K562 (cell line): ENCODE measurements around the gene LXN. TPM values are rescaled to one million over a fixed set of nuclear protein-coding genes. Genes with fewer than 3 reads are reported as not detected.

Experiments used
- CEBPG ChIP-seq, 3 experiments: fragments of 200-800 bp in 1 of 3; sonication (Bioruptor generic) in 1 of 3; sonication (generic) in 1 of 3; formaldehyde crosslinking in 1 of 3; IDR thresholded peaks in 2 of 3; conservative IDR thresholded peaks in 1 of 3; 2 replicates each; pipeline versions ENCODE4 v1.6.1 to v1.8.0; 2016 to 2022; ENCODE audit warnings: missing compliant biosample characterization in 2 of 3, missing genetic modification characterization in 2 of 3, mild to moderate bottlenecking in 1 of 3, missing genetic modification reagents in 1 of 3
- CEBPZ ChIP-seq: fragments of 150-350 bp; IDR thresholded peaks from 2 replicates; pipeline ENCODE4 v1.6.1; 2014; ENCODE audit warnings: low read depth, mild to moderate bottlenecking, low read length, borderline replicate concordance
- MYC ChIP-seq, 2 experiments: fragments of 250-450 bp in 1 of 2; sonication (Bioruptor Pico) in 1 of 2; IDR thresholded peaks; 2 replicates each; pipeline versions ENCODE4 v1.5.1 to v1.6.1; 2012 to 2021; ENCODE audit warnings: low read depth in 2 of 2, borderline replicate concordance in 1 of 2, improper control_type of control experiment in 1 of 2, low read length in 1 of 2, mild to moderate bottlenecking in 1 of 2, moderate library complexity in 1 of 2
- NKRF ChIP-seq: fragments of 450-650 bp; IDR thresholded peaks from 2 replicates; pipeline ENCODE4 v1.6.1; 2016; ENCODE audit warnings: borderline replicate concordance
- RNF219 ChIP-seq: fragments of 250-450 bp; sonication (Bioruptor Pico); IDR thresholded peaks from 2 replicates; pipeline ENCODE4 v1.5.0; 2022; ENCODE audit warnings: mild to moderate bottlenecking
- SNIP1 ChIP-seq: fragments of 450-650 bp; IDR thresholded peaks from 2 replicates; pipeline ENCODE4 v1.7.1; 2017; ENCODE audit warnings: low read depth, mild to moderate bottlenecking
- TCF3 ChIP-seq: sonication (generic); formaldehyde crosslinking; IDR thresholded peaks from 2 replicates; pipeline ENCODE4 v1.4.0; 2020; ENCODE audit warnings: mild to moderate bottlenecking, missing genetic modification reagents
- TCF7 ChIP-seq: sonication (generic); IDR thresholded peaks from 2 replicates; pipeline ENCODE4 v1.6.1; 2016; ENCODE audit warnings: antibody characterized with exemption, borderline replicate concordance
- ZNF384 ChIP-seq: IDR thresholded peaks from 2 replicates; pipeline ENCODE4 v1.6.1; 2012; ENCODE audit warnings: low read depth, low read length, improper control_type of control experiment
- polyA plus RNA-seq, 8 experiments: library from polyadenylated mRNA; depleted of rRNA in 4 of 8; stranded (reverse) in 5 of 8; unstranded in 3 of 8; fragments of >200 nt; fragmentation: Nextera tagmentation in 2 of 8; fragmentation: Illumina TruSeq in 1 of 8; extraction: Ambion mirVana in 2 of 8; extraction: Trizol in 1 of 8; gene quantifications; 2 replicates each; pipeline versions ENCODE4 v1.2.1 to v1.2.3, GENCODE V29; 2011 to 2014; ENCODE audit warnings: inconsistent platforms in 1 of 8, missing spikeins in 1 of 8
- total RNA-seq, 7 experiments: library from RNA; depleted of rRNA in 6 of 7; stranded (reverse); fragments of >200 nt in 6 of 7; fragmentation: Illumina TruSeq in 2 of 7; extraction: Trizol in 2 of 7; gene quantifications; 2 replicates each; pipeline versions ENCODE4 v1.2.1 to v1.2.3, GENCODE V29; 2011 to 2021; ENCODE audit warnings: low replicate concordance in 1 of 7

LXN gene
- total and polyA plus RNA-seq, 9 of the 15 experiments (the other 6 are each of a cell fraction or from before 2014, with no cell fraction given), result 0.08 to 0.13 TPM; not detected in 7

GRCh38 chr3:158659454-158660237, 12.8 kb downstream of the LXN start (continued):
- TF ChIP-seq ZNF384, result no peak
- no peak for TF ChIP-seq MYC (IDR thresholded peaks at IDR 0.05; ENCODE audit: low read depth, low read length)
- no peak for TF ChIP-seq MYC (CRISPR knock-in tag; IDR thresholded peaks at IDR 0.05; ENCODE audit: borderline replicate concordance, low read depth)
- TF ChIP-seq CEBPG (CRISPR knock-in tag; IDR thresholded peaks at IDR 0.05), result no peak
- no peak for TF ChIP-seq CEBPG (tag; conservative IDR thresholded peaks at IDR 0.05 in 1 of 2, IDR thresholded peaks at IDR 0.05 in 1 of 2)
- TF ChIP-seq TCF7, result no peak
- TF ChIP-seq NKRF, result no peak; the same call in 1 of the 2 replicates
- TF ChIP-seq TCF3 (CRISPR knock-in tag), result peak; percentile 21; the same call in 1 of the 2 replicates
- no peak for TF ChIP-seq RNF219 (CRISPR knock-in tag)
- 0 out of 2 replicates have a peak, but pooled peaks have one; percentile 5 for TF ChIP-seq SNIP1
- no peak for TF ChIP-seq CEBPZ
